Activated T-cell treated with anti-CD3 and anti-CD28 coated beads for 4 hours (primary cell): Measurements from ENCODE around the gene RREB1.
"Not testable (repeated sequence)": the region's sequence is repeated elsewhere in the genome, so short reads cannot be mapped to it uniquely, and the experiment has no call there.

ENCODE experiments used
- DNase-seq: peaks from one replicate; pipeline ENCODE4 v3.0.0-alpha.2; 2020

RREB1 gene

DNA sequence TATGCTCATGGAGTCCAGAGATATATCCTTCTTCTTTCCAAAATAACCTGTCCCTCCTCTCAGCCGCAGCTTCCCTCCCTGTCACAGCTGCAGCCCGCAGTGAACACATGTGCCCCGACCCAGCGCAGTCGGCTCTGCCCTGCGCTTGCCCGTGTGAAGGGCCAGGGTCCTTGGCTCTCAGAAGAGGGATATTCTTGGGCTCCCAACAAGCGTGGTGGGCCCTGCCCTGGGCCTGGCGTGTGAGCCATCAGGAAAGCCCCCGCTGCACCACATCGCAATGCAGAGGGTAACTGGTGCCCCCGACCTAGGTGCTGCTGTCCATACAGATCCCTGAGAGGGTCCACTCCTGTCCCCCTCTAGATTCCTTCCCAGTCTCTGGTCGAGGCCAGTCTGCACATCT, 140.1 kb downstream of the RREB1 start:
- no peak for DNase-seq

DNA sequence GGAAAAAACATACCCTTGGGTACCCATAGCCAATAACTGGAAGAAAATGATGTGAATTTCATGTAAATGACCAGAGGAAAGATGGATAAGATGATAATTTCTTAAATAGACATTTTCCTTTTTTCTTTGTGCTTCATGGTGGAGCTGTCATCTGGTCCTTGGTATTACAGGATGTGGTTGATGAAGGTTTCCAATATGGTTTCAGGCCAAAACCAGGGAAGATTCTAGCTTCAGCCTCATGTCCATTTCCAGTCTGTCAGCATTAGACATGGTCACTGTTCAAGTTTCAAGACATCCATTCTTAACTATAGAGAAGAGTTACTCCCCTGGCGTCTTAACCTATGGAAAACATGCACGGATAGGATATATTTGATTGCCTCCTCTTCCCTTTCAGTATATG, 141.6 kb downstream of the RREB1 start:
- no peak for DNase-seq

DNA sequence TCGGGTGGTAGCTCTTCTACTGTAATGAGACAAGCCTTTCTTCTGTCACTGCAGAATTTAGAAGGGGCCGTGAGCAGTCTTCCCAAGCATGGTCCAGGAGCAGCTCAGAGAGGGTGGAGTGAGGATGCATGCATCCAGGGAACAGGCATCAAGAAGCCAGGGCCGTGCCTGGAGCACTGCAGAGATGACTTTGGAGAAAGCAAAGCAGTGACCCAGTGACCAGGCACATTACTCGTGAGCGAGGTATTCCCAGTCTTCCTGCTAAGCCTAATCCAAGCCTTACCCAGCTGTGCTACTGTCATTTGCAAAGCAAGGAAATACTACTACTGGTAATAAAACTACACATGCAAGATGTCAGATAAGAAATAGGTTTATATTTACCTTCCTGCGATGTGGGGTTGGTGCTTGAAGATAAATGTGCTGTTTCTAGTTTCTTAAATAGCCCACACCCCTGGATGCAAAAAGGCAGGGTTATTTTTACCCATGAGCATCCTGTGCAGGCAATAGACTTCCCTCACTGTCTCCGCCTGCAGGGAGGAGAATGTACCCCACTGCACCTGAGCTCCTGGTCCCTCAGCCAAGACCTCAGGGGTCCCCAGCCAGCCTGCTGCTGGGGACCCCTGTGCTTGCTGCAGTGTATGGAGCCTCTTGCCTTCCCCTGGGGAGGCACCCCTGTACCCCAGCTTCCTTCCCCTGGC, 142.3 kb downstream of the RREB1 start:
- DNase-seq, result no peak

DNA sequence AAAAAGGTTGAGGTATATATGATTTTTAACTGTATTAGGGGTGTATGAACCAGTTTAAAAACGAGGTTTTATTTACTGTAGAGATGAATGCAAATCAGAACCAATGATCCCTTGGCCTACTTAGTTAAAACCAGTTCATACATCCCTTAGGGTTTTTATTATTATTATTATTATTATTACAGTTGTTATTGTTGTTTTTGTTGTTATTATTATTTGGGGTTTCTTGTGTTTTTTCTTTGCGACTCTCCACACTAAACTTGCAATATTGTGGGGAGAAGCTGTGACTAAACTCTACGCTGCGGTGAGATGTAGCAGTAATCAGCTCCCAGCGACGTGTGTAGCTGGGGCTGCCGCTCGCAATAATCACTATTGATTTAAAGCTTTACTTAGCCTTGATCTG, 143.1 kb downstream of the RREB1 start:
- DNase-seq, result no peak

DNA sequence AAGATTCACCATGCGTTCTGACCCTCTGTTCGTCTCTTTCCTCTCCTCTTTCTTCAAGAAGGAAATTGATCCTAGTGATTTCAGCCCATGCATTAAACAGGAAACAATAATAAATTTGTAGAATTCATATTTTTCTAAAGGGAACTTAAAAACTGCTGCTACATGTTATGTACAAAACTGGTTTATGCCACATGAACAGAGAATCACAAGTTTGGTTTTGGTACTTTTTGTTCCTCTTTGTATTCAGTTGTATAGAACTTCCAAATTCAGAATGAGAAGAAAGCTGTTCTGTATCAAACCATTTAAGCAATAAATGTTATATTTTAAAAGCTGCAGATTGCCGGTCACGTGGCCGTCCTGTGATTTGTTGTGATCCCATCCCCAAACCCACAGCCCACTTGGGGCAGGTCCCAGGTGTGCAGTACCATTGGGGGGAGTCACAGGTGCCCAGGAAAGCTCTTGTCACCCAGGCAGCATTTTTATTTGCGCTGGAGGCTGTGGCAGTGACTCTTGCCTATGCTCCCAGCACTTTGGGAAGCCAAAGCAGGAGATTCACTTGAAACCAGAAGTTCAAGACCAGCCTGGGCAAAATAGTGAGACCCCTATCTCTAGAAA, 144.0 kb downstream of the RREB1 start:
- no peak for DNase-seq

DNA sequence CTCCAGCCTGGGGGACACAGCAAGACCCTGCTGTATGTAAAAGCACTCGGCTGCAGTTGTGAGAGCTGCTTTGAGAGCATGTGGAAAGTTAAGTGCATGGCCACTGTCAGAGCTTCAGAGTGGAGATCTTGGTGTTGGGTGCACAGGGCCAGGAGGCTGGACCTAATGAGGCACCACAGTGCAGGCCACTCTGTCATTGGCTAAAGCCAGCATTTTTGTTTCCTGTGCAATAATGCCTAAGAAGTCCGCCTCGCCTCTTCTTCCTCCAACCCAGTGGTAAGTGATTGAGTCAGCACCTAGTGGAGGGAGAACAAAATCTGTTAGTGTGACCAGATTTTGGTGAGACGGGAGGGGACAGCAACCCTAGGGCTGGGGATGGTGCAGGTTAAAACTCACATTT, 144.6 kb downstream of the RREB1 start:
- DNase-seq, result no peak

DNA sequence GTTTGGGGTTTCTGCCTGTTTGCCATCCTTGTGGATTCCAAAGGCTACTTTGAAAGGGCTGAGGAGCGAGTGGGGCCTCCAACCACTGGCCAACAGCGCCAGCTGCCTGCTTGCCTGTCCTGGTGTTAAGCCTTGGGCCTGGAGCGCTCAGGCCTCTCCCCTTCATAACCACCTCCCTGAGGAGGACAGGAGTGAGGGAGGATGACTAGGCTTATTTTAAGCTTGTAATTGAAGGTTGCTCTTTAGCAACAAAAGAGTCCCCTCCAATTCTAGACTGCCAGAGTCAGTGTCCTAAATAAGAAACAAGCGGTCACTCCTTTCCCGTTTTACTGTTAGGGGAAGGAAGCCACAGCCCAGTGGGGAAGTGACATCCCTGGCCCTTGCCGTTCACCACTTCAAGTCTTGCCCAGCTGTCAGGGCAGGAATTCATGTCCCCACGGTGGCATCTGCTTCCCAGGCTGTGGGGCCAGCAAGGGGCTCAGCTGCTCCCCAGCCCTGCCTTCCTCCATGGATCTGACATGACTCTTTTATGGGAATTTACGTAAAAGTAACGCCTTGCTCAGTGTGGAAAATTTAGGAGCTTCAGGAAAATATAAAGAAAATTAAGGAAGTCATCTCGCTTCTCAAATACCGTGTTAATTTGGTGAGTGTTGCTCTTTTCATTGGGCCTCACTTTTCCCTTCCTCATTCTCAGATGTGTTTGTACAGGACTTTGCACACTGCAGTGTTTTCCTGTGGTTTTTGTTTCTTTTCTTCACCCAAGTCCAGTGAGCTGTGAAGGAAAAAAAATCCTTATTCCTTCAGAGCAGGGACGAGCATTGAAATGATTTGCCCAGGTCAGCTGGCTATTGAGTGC, 147.4 kb downstream of the RREB1 start:
- DNase-seq, result no peak

DNA sequence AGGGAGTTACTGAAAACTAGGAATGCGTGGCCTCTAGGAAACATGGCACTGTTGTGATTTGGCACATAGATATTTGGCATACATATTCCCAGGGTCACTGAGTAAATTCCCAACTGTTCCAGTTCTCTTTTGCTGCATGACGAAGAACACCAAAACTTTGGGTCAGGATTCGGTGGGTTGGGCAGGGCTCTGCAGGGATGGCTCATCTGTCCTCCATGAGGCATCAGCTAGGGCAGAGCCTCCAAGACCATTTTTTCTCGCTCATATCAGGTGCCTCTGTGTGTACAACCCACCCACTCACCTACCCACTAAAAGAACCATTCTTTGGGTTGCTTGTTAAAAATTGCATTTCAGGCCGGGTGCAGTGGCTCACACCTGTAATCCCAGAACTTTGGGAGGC, 148.2 kb downstream of the RREB1 start:
- DNase-seq, result no peak

DNA sequence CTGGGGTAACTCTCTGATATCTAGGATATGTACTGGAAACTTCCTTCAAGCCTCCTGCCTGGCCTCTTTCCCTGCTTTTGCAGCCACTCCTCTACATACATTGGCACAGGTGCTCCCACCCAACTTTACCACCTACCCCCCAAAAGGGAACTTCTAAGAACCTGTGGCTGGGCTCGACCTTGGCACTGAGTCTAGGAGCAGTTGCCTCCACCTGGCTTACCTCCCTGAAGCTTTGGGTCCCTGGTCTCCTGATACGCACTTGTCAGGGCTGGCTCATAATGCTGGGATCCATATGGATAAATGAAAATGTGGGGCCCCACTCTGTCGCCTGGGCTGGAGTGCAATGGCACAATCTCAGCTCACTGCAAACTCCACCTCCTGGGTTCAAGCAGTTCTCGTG, 149.0 kb downstream of the RREB1 start:
- no peak for DNase-seq

DNA sequence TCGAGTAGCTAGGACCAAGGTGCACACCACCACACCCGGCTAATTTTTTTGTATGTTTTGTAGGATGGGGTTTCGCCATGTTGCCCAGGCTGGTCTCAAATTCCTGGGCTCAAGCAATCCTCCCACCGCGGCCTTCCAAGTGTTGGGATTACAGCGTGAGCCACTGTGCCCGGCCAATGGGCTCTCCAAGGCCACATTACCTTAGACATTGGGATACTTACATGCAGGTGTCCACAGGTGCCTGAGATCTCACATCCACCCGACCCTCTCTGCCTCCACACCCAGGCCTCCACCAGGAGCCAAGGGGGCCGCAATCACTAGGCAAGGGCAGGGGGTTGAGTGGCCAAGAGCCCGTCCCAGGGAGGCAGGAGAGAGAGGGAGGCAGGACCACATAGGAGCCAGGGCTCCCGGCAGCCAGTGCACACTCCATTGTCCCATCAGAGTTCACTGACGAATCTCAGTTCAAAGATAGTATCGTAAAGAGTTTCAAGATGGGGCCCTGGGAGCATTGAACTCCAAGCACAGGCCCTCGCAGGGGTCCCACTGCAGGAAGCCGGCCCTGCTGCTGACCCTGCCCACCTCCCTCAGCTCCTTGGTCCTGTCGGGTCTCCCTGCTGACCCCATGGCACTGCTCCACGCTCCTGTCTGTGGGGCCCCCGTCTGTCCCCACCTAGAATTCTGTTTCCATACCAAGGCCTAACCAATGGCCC, 149.9 kb downstream of the RREB1 start:
- no peak for DNase-seq

DNA sequence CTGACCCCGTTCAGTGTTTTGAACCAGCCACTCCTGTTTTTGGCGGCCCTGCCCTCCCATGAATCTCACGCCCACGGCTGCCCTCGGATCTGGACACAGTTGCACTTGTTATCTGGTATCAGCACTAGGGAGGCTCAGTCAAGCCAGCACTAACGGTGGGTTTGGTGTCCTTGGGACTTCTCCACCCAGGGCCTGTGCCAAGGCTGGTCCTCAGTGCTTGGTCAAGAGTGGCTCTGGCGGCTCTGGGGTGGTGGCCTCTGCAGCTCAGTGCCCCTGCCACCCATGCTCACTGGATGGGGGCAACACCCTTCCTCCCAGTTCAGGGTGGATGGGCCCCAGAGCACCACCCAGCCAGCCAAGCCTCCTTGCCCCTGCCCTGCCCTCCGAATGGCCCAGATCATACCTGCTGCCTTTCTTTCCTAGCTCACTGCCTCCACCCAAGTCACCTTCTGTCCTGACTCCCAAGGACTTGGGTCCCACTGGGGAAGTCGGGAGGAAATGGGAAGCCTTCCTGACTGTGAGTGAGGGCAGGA, 150.5 kb downstream of the RREB1 start:
- no peak for DNase-seq

DNA sequence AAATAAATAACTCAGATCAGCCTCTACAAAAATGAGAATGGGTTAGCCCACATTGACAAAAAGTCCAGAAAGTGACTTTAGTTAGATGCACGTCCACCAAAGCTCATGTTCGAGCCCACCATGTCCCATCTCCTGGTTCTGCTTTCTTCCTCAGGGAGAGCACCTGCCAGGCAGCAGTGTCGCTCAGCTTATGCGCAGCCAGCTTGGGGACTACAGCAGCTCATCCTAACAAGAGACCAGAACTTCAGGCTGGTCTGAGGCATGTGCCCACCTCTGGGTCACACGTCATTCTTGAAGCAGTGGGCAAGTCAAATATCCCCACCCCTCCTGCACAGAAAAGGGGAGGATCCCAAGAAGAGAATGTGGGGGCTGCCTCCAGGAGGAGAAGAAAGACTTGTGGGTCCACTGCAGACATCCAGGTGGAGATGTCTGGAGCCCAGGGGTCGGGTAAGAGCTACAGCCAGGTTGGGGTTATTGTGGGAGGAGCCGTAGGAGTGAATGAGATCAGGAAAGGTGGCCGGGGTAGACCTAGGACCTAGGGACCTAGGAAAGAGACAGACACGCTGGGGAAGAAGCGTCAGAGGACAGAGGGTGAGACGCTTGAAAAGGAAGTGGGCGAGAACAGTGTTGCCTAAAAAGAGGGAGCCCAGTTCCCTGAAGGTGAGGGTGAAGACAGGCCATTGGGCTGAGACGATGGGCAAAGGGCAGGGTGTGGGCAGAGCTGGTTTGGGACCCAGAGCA, 152.7 kb downstream of the RREB1 start:
- DNase-seq, result no peak

DNA sequence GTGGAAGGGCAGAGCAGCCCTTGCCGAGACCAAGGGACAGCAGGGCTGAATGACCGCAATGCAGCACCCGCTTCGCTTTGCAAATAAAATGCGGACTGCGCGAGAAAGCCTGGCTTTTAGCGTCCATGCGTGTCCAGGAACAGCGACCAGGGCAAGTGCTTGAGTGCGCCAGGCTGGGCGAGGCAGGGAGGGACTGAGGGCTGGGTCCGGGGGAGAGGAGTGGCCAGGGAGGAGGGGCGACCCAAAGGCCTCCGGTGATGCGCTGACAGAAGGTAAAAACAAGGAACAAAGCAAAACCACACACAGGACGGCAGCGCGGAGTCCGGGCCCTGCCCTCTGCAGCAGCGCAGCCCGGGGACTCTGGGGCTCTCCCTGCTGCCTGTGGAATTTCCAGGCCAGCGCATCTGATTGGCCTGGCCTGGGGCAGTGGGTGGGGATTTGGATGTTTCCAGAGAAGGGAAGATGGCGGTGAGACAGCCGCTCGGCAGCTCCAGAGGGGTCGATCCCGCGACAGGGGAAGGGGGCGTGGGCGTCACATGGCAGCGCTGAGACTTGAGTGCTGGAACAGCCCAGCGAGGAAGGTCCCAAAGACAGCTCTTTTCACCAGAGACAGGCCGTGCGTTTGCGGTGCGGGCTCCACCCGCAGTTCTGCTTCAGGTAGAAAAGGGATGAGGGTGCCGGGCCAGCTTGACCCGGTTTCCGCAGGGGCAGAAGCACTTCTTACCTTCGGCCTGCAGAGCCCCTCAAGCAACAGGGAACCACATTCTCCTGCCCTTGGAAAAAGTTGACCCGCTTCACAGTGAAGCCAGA, 153.5 kb downstream of the RREB1 start:
- peak; percentile 29 for DNase-seq

DNA sequence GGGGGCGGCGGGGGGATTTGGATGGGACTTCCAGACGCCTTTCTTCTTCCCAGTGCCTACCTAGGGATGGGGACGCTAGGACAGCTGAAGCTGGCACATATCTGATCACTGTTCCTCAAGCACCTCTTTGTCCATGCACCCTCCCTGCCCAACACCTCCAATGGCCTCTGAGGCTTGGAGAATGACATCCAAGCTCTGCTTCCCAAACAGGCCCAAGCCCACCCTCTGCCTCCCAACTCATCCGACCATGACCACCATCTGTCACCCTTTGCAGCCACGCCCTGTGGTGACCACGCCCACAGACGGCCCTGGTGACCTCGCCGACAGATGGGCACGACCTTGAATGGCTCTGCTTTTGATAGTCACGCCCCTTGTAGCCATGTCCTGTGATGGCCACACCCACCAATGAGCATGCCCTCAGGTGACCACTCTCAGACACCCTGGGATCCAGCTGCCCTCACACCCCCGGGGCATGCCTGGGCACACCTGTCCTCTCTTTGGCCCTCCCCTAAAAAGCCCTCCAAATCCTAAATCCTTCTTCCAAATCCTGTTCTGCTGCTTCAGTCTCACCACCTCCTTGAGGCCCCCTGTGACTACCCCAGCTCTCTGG, 154.2 kb downstream of the RREB1 start:
- no peak for DNase-seq

DNA sequence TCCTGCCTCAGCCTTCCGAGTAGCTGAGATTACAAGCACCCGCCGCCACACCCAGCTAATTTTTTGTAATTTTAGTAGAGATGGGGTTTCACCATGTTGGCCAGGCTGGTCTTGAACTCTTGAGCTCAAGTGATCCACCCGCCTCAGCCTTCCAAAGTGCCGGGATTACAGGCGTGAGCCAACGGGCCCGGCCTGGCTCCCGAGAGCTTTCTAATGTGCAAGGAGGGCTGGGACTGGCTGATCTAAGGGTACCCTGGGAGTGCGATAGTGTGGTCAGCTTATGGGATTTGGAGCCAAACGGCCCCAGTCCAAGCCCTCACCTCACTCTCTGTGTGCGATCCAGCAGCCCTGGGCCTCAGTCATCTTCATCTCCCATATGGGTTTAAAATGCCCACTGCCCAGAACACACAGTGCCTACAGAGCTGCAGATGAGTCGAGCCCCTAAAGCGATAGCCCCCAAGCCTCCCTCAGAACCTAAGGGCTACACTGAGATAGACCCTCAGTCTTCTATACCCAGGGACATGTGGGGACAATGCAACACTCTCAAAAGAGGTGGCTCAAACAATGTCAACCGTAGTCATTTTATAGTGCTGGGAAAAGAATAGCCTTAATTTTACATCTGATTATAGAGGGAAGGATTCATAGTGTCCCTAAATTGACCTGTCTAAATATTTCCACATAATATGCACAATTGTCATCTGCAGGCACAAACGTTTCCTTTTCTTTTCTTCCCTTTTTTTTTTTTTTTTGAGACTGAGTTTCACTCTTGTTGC, 155.2 kb downstream of the RREB1 start:
- no peak for DNase-seq

DNA sequence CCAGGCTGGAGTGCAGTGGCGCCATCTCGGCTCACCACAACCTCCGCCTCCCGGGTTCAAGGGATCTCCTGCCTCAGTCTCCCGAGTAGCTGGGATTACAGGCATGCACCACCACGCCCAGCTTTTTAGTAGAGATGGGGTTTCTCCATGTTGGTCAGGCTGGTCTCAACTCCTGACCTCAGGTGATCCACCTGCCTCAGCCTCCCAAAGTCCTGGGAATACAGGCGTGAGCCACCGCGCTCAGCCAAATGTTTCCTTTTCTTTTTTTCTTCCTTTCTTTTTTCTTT, 155.7 kb downstream of the RREB1 start:
- not testable (repeated sequence) for DNase-seq

DNA sequence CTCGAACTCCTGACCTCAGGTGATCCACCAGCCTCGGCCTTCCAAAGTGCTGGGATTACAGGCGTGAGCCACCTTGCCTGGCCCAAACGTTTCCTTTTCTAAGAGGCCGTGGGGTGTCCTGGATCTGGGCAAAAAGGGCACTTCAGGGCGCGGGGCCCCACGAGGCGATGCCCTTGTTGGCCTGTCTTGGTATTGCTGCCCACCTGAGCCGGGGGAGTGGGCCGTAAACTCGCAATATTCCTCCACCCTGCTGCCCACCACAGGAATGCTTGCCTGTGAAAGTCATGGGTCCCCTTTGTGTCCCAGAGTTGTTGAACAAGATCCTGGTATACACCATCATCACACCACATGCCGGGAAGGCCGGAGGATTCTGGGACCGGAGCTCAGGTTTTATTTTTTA, 156.3 kb downstream of the RREB1 start:
- no peak for DNase-seq

DNA sequence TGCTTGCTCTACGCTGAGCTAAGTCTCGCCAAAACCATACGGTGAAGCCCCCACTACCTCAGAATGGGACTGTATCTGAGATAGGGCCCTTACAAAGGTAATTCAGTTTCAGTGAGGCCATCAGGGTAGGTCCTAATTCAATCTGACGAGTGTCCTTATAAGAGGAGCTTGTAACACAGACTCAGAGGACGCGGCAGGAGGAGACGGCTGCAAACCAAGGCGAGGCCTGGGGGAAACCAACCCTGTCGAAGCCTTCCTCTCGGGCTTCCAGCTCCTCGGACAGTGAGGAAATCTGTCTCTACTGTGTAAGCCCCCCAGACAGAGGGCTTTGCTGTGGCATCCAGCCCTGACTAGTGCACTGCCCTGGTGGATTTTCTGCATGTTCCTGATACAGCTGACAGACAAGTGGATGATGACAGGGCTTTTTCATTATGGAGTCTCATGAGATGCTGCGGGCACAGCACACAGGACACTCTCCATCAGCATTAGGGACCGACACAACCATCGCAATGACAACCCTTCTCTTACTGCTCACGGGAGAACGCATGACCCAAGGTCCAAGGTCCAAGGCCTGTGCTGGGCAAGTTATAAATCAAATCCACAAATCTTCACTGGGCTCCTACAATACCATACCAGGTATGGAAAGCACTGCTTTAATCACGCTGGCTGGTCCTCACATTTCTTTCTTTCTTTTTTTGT, 157.1 kb downstream of the RREB1 start:
- no peak for DNase-seq

DNA sequence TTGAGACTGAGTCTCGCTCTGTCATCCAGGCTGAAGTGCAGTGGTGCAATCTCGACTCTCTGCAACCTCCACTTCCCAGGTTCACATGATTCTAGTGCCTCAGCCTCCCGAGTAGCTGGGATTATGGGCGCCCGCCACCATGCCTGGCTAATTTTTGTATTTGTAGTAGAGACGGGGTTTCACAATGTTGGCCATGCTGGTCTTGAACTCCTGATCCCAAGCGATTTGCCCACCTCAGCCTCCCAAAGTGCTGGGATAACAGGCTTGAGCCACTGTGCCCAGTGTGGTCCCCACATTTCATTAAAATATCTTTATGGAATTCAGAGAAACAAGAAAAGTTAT, 157.6 kb downstream of the RREB1 start:
- not testable (repeated sequence) for DNase-seq

DNA sequence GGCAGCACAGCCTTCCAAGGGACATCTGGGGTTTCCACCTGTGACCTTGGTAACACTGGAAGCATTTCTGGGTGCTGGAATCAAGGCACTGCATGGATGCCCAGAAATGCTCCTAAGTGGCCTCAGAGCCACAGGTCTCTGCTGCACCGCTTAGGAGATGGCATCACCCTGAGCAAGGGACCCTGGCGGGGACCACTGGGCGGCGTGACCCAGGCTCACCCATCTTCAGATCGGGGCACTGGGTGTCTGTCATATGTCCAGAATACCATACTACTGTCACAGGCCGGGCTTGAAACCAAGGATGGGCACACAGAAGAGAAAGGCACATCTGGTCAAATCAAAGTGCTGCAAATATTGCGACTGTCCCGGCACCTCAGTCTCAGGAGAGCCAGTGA, 159.3 kb downstream of the RREB1 start:
- no peak for DNase-seq
